Endothelial cell of umbilical vein (primary cell): Measurements from ENCODE around the gene TOM1L1. TPM values are rescaled to one million over a fixed set of nuclear protein-coding genes. Genes with fewer than 3 reads are reported as not detected.
A peak's percentile ranks its signal among the peaks of the same experiment; 100 is the strongest.

Experiments used
- BruUV-seq: library from RNA; stranded (reverse); fragments of 400-500 nt; replicated peaks from 2 replicates; lab custom pipeline; 2021; lab: Mats Ljungman, UMichigan
- CTCF ChIA-PET: fragments of 300-600, 350-600 bp; sonication (Branson Sonifier 250); formaldehyde crosslinking; loops from one replicate; lab custom pipeline; 2021; ENCODE audit warnings: antibody characterized with exemption, inconsistent platforms; lab: Charles Lee
- POLR2A ChIA-PET: fragments of 300-600, 350-600 bp; sonication (Branson Sonifier 250); formaldehyde crosslinking; loops from one replicate; lab custom pipeline; 2021; ENCODE audit warnings: antibody characterized with exemption, inconsistent platforms; lab: Charles Lee
- DNase-seq: peaks from one replicate; pipeline ENCODE4 v3.0.0-alpha.2; 2011; ENCODE audit warnings: low read depth, low spot score
- FAIRE-seq: peaks from 2 replicates; lab custom pipeline; 2011; peaks lifted over from hg19 to GRCh38; lab: Jason Lieb, UNC
- H2AFZ ChIP-seq: 2 replicates; pipeline ENCODE4 v1.6.0; 2012; ENCODE audit warnings: low read depth, low read length, control low read depth, inconsistent platforms
- H3K27ac ChIP-seq: 2 replicates; pipeline ENCODE4 v1.5.1; 2011; ENCODE audit warnings: low read depth, mild to moderate bottlenecking, control low read depth, low read length, moderate library complexity; ENCODE audit not compliant: insufficient read depth
- H3K27me3 ChIP-seq, 2 experiments: 2 replicates each; pipeline versions ENCODE4 v1.6.0 to v1.6.1; 2011; ENCODE audit warnings: low read length in 2 of 2, mixed read lengths in 1 of 2; ENCODE audit not compliant: control insufficient read depth in 2 of 2, insufficient read depth in 2 of 2
- H3K36me3 ChIP-seq, 2 experiments: 2 replicates in 1 of 2; 3 replicates in 1 of 2; pipeline ENCODE4 v1.5.1; 2011; ENCODE audit warnings: low read length in 2 of 2, mild to moderate bottlenecking in 1 of 2, moderate library complexity in 1 of 2; ENCODE audit not compliant: control insufficient read depth in 2 of 2, insufficient read depth in 2 of 2; ENCODE audit errors: extremely low read depth in 1 of 2
- H3K4me1 ChIP-seq: 3 replicates; pipeline ENCODE4 v1.5.1; 2011; ENCODE audit warnings: mild to moderate bottlenecking, low read length; ENCODE audit not compliant: control insufficient read depth, insufficient read depth; ENCODE audit errors: extremely low read depth
- H3K4me2 ChIP-seq: 2 replicates; pipeline ENCODE4 v1.6.1; 2011; ENCODE audit warnings: low read length, control low read depth, mixed read lengths; ENCODE audit not compliant: insufficient read depth
- H3K4me3 ChIP-seq, 3 experiments: fragments of 200-600 bp in 1 of 3; sonication (generic), shearing (Covaris generic) in 1 of 3; replicated peaks in 1 of 3; 2 replicates each; pipeline ENCODE4 v1.5.1; 2011 to 2016; ENCODE audit warnings: control low read depth in 3 of 3, low read length in 3 of 3, mild to moderate bottlenecking in 2 of 3, inconsistent platforms in 1 of 3, low read depth in 1 of 3, moderate library complexity in 1 of 3; ENCODE audit not compliant: insufficient read depth in 1 of 3
- H3K79me2 ChIP-seq: 2 replicates; pipeline ENCODE4 v1.6.0; 2012; ENCODE audit warnings: low read length, inconsistent platforms; ENCODE audit not compliant: control insufficient read depth, insufficient read depth
- H3K9ac ChIP-seq: replicated peaks from 2 replicates; pipeline ENCODE3; 2011; ENCODE audit warnings: low read length, control low read depth; ENCODE audit not compliant: insufficient read depth; ENCODE audit errors: extremely low read depth
- H3K9me1 ChIP-seq: replicated peaks from 3 replicates; pipeline ENCODE4 v1.6.0; 2011; ENCODE audit warnings: mild to moderate bottlenecking, low read length; ENCODE audit not compliant: control insufficient read depth, insufficient read depth; ENCODE audit errors: extremely low read depth
- H3K9me3 ChIP-seq: replicated peaks from 2 replicates; pipeline ENCODE4 v1.5.1; 2012; ENCODE audit warnings: low read length, inconsistent platforms; ENCODE audit not compliant: control insufficient read depth, insufficient read depth
- H4K20me1 ChIP-seq: replicated peaks from 2 replicates; pipeline ENCODE3; 2011; ENCODE audit warnings: mild to moderate bottlenecking, low read length; ENCODE audit not compliant: control insufficient read depth, insufficient read depth; ENCODE audit errors: extremely low read depth
- EZH2 ChIP-seq: IDR thresholded peaks from 2 replicates; pipeline ENCODE4 v1.6.1; 2012; ENCODE audit warnings: borderline replicate concordance, low read depth, mild to moderate bottlenecking, moderate library complexity, low read length, inconsistent platforms; ENCODE audit not compliant: severe bottlenecking
- FOS ChIP-seq: IDR thresholded peaks from 2 replicates; pipeline ENCODE4 v1.6.1; 2011; ENCODE audit warnings: mild to moderate bottlenecking, low read length, moderate library complexity, borderline replicate concordance; ENCODE audit not compliant: insufficient read depth
- GATA2 ChIP-seq: IDR thresholded peaks from 2 replicates; pipeline ENCODE4 v1.7.0; 2011; ENCODE audit warnings: low read depth, mild to moderate bottlenecking, moderate library complexity, mixed read lengths, low read length; ENCODE audit not compliant: insufficient read length, insufficient read depth
- JUN ChIP-seq: IDR thresholded peaks from 2 replicates; pipeline ENCODE4 v1.6.1; 2011; ENCODE audit warnings: borderline replicate concordance, low read depth; ENCODE audit not compliant: insufficient read length, insufficient read depth
- MYC ChIP-seq: IDR thresholded peaks from one replicate; pipeline ENCODE4 v1.6.1; 2011; ENCODE audit warnings: mild to moderate bottlenecking, low read depth, low read length
- POLR2A ChIP-seq: IDR thresholded peaks from 2 replicates; pipeline ENCODE4 v1.6.1; 2012; ENCODE audit warnings: low read depth, mild to moderate bottlenecking, control low read depth, low read length
- POLR2AphosphoS5 ChIP-seq: IDR thresholded peaks from 2 replicates; pipeline ENCODE4 v1.6.1; 2012; ENCODE audit warnings: low read depth, mild to moderate bottlenecking, control low read depth, low read length, moderate library complexity; ENCODE audit not compliant: insufficient read depth
- dilution Hi-C: fragments of 300-500 bp; cut with MboI; formaldehyde crosslinking; loops from one replicate; pipeline ENCODE4 v1.15.0; 2019; ENCODE audit warnings: low sequenced_read_pairs; ENCODE audit not compliant: extremely low pct_ligation_motif_present
- intact Hi-C: fragments of 100-400 bp; cut with micrococcal nuclease; formaldehyde crosslinking; loops from one replicate; pipeline ENCODE4 v1.10.0; 2022
- polyA plus RNA-seq, 4 experiments: library from polyadenylated mRNA; depleted of rRNA in 3 of 4; stranded (reverse) in 3 of 4; unstranded in 1 of 4; fragments of >200 nt; gene quantifications; 2 replicates each; pipeline versions ENCODE4 v1.2.1 to v1.2.3, GENCODE V29; 2011 to 2012; ENCODE audit warnings: missing spikeins in 1 of 4
- total RNA-seq: library from RNA; stranded (reverse); gene quantifications from 2 replicates; pipeline ENCODE4 v1.2.3, GENCODE V29; 2021
- TF ChIP-seq, protein P1 (sequence below), 2 donors: IDR thresholded peaks; 1 replicate in 1 of 2; 2 replicates in 1 of 2; pipeline ENCODE4 v1.5.1; 2011; ENCODE audit warnings: low read length in 2 of 2, mild to moderate bottlenecking in 2 of 2, moderate library complexity in 2 of 2, control low read depth in 1 of 2, inconsistent platforms in 1 of 2, low read depth in 1 of 2; ENCODE audit not compliant: insufficient read depth in 1 of 2; ENCODE audit errors: extremely low read depth in 1 of 2
- TF ChIP-seq, protein P2 (sequence below): IDR thresholded peaks from 2 replicates; pipeline ENCODE4 v1.6.1; 2011; ENCODE audit not compliant: insufficient read depth, insufficient read length

Gene TOM1L1
- total and polyA plus RNA-seq, 2 donors (not counting 3 experiments of a cell fraction or from before 2014, with no cell fraction given) = 0.44 to 0.60 TPM

DNA sequence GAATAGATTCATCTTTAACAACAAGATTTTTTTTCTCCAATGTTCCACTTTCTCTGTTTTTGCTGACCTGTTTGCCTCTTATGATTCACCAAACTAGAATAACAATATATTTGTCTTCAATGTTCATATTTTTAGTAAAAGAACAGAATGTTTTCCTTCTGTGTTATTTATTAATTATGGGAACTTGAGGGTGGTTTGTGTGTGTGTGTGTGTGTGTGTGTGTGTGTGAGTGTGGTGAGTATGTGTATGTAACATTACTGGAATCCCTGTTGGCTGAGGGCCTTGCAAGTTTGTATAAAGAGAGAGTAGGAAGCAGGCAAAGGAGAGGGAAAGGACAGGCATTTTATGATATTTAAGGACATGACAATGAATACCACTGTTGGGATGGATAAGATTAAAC lies 81.7 kb downstream of the TOM1L1 start:
- peaks cover 5% of the 10 kb centered on the region for H3K4me1 ChIP-seq
- no peak overlapping the region for H3K4me3 ChIP-seq
- dilution Hi-C loops (no loop called here), intact Hi-C loops (no loop called here)
- H4K20me1 ChIP-seq = no peaks in the 10 kb centered on the region
- no peak overlapping the region for H2AFZ ChIP-seq
- H3K79me2 ChIP-seq = no peaks in the 10 kb centered on the region
- no peaks in the 10 kb centered on the region for H3K9me1 ChIP-seq
- BruUV-seq = no TSS peak
- H3K27ac ChIP-seq = no peak overlapping the region
- no peaks in the 10 kb centered on the region for H3K36me3 ChIP-seq
- no peak for FAIRE-seq
- ChIA-PET POLR2A (no interaction called here), CTCF (no interaction called here)
- H3K9ac ChIP-seq = no peak overlapping the region
- H3K27me3 ChIP-seq = no peaks in the 10 kb centered on the region
- TF ChIP-seq, protein P1, sequence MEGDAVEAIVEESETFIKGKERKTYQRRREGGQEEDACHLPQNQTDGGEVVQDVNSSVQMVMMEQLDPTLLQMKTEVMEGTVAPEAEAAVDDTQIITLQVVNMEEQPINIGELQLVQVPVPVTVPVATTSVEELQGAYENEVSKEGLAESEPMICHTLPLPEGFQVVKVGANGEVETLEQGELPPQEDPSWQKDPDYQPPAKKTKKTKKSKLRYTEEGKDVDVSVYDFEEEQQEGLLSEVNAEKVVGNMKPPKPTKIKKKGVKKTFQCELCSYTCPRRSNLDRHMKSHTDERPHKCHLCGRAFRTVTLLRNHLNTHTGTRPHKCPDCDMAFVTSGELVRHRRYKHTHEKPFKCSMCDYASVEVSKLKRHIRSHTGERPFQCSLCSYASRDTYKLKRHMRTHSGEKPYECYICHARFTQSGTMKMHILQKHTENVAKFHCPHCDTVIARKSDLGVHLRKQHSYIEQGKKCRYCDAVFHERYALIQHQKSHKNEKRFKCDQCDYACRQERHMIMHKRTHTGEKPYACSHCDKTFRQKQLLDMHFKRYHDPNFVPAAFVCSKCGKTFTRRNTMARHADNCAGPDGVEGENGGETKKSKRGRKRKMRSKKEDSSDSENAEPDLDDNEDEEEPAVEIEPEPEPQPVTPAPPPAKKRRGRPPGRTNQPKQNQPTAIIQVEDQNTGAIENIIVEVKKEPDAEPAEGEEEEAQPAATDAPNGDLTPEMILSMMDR (IDR thresholded peaks at IDR 0.05; ENCODE audit: extremely low read depth in 1 of 2, insufficient read depth in 1 of 2, low read depth in 1 of 2, low read length in 2 of 2) = no peak
- TF ChIP-seq FOS (no peak), JUN (no peak), POLR2AphosphoS5 (no peak), EZH2 (no peak), MYC (no peak), GATA2 (no peak), POLR2A (no peak)
- TF ChIP-seq, protein P2, sequence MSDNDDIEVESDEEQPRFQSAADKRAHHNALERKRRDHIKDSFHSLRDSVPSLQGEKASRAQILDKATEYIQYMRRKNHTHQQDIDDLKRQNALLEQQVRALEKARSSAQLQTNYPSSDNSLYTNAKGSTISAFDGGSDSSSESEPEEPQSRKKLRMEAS = no peak
- DNase-seq = peak; percentile 44
- H3K9me3 ChIP-seq = no peaks in the 10 kb centered on the region
- H3K4me2 ChIP-seq = no peak overlapping the region
